ENCODE data around the gene CREB3.

The CREB3 gene

DNA sequence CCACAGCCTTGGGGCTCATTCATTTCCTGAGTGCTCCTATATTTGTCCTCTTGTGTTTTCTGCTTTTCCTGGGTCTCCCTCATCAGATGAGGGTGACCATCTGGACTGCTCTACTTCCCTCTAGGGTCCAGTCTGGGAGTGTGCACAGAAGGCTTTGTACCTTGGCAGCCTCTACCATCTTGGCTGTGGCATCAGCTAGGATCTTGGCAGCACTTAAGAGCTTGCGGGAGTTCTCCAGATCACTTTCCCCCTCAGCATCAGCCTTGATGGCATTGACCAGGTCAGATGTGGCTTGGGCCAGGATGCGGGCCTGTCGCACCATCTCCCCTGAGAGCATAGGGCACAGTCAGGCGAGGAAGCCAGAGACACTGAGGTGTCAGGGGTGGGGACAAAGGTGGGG is 16.2 kb upstream of the CREB3 start:
- H3F3A ChIP-seq (ENCODE audit: insufficient read depth, low read length) = no peaks in the 10 kb centered on the region
- H3K9ac ChIP-seq (ENCODE audit: low read length) = no peak overlapping the region
- no peak overlapping the region for H3K4me2 ChIP-seq (ENCODE audit: low read depth, low read length)
- no peaks in the 10 kb centered on the region for H3K9me2 ChIP-seq (replicated peaks; ENCODE audit: insufficient read depth, low read length)
- H3K27me3 ChIP-seq (replicated peaks; ENCODE audit: insufficient read depth, low read length) = no peaks in the 10 kb centered on the region
- H3K4me1 ChIP-seq (ENCODE audit: low read length) = no peaks in the 10 kb centered on the region
- H3K4me3 ChIP-seq (ENCODE audit: low read length) = no peak overlapping the region
- no peak overlapping the region for H2AFZ ChIP-seq (ENCODE audit: low read length)
- no peaks in the 10 kb centered on the region for H4K20me1 ChIP-seq (ENCODE audit: insufficient read depth, low read length)
- DNase-seq = no peak
- TF ChIP-seq EZH2 (optimal IDR thresholded peaks at IDR 0.05; ENCODE audit: low read depth, low read length) (no peak), EZH2phosphoT487 (IDR thresholded peaks at IDR 0.05; ENCODE audit: low read length) (no peak)
- H3K27ac ChIP-seq (ENCODE audit: low read length) = no peak overlapping the region
- no peaks in the 10 kb centered on the region for H3K79me2 ChIP-seq (ENCODE audit: low read length)
- H3K36me3 ChIP-seq (replicated peaks; ENCODE audit: insufficient read depth, low read length) = peaks cover 2% of the 10 kb centered on the region; the same call in 1 of the 2 replicates
- H3K9me3 ChIP-seq (replicated peaks; ENCODE audit: insufficient read depth, low read length) = no peaks in the 10 kb centered on the region

DNA sequence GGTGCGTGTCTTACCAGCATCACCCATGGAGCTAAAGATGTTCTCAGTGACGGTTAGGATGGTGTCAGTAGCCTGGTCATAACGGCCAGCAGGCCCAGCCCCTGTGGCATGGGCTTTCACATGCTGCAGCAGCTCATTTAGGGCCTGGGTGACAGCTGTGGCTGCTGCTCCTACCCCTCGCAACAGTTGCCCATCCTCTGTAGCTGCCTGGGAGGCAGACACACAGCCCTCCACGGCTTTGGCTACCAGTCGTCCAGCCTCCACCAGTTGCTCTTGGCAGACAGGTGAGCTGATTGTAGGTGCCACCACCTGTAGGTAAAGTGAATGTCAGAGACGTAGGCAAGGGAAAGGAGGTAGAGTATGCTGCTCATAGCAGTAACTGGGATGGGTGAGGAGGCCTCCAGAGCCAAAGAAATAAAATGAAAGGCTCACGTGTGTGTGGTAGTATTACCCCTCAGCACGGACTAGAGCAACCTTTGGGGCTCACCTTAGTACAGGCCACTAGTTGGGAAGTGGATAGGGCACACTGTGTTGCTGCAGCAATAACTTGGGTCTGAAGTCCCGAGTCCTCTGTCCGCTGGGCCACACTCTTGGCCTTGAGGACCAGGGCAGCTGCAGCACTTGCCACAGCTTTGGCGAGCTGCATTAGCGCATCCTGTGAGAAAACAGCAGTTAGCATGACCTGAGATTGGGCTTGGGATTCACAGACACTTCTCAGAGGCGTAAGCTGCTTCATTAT is 15.2 kb upstream of the CREB3 start:
- Histone ChIP-seq H3K27me3 (replicated peaks; ENCODE audit: insufficient read depth, low read length) (no peaks in the 10 kb centered on the region), H3K36me3 (replicated peaks; ENCODE audit: insufficient read depth, low read length) (peaks cover 2% of the 10 kb centered on the region; the same call in 1 of the 2 replicates), H3K9me3 (replicated peaks; ENCODE audit: insufficient read depth, low read length) (no peaks in the 10 kb centered on the region), H3F3A (ENCODE audit: insufficient read depth, low read length) (no peaks in the 10 kb centered on the region), H3K9ac (ENCODE audit: low read length) (no peak overlapping the region), H4K20me1 (ENCODE audit: insufficient read depth, low read length) (no peaks in the 10 kb centered on the region), H3K27ac (ENCODE audit: low read length) (no peak overlapping the region), H3K4me2 (ENCODE audit: low read depth, low read length) (no peak overlapping the region), H3K4me3 (ENCODE audit: low read length) (no peak overlapping the region), H3K4me1 (ENCODE audit: low read length) (no peaks in the 10 kb centered on the region), H3K79me2 (ENCODE audit: low read length) (no peaks in the 10 kb centered on the region), H3K9me2 (replicated peaks; ENCODE audit: insufficient read depth, low read length) (no peaks in the 10 kb centered on the region), H2AFZ (ENCODE audit: low read length) (no peak overlapping the region)
- DNase-seq = no peak
- TF ChIP-seq EZH2phosphoT487 (IDR thresholded peaks at IDR 0.05; ENCODE audit: low read length) = no peak
- TF ChIP-seq, protein P1, sequence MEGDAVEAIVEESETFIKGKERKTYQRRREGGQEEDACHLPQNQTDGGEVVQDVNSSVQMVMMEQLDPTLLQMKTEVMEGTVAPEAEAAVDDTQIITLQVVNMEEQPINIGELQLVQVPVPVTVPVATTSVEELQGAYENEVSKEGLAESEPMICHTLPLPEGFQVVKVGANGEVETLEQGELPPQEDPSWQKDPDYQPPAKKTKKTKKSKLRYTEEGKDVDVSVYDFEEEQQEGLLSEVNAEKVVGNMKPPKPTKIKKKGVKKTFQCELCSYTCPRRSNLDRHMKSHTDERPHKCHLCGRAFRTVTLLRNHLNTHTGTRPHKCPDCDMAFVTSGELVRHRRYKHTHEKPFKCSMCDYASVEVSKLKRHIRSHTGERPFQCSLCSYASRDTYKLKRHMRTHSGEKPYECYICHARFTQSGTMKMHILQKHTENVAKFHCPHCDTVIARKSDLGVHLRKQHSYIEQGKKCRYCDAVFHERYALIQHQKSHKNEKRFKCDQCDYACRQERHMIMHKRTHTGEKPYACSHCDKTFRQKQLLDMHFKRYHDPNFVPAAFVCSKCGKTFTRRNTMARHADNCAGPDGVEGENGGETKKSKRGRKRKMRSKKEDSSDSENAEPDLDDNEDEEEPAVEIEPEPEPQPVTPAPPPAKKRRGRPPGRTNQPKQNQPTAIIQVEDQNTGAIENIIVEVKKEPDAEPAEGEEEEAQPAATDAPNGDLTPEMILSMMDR (IDR thresholded peaks at IDR 0.05; ENCODE audit: low read length) = no peak
- TF ChIP-seq EZH2 (optimal IDR thresholded peaks at IDR 0.05; ENCODE audit: low read depth, low read length) = no peak

DNA sequence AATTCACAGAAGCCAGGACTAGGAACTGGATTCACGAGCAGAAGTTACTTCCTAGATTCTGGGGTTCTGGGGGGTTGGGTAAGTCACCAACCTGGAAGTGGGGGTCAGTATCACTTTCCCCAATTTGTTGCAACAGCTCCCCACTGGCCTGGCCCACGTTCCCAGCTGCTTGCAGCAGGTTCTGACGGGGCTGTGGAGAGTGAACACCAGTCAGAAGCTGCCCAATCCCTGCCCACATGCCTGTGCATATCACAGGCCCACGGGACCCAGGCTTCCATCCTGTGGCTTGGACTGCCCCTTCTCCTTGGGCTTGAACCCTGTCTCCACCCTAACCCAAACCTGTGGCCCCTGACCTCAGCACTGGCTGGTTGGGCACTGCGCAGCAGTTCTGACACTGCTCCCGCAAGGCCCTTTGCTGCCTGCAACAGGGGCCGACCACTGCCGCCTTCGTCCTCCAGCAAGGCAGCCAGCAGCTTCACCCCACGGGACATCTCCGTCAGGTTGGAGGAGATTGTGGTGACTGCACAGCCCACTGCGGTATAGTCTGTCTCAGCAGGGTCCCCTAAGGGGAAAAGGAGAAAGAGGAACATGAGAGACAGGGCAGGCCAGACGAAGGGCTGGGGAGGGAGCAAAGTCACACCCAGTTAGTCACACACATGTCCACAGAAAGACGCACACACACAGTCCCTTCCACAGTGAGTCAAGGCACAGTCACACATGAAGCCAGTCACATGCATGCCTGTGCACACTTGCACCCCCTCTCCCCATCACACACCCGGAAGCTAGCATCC is 13.6 kb upstream of the CREB3 start:
- Histone ChIP-seq H3K4me1 (ENCODE audit: low read length) (no peaks in the 10 kb centered on the region), H2AFZ (ENCODE audit: low read length) (no peak overlapping the region), H3K27me3 (replicated peaks; ENCODE audit: insufficient read depth, low read length) (no peaks in the 10 kb centered on the region), H4K20me1 (ENCODE audit: insufficient read depth, low read length) (no peaks in the 10 kb centered on the region), H3F3A (ENCODE audit: insufficient read depth, low read length) (no peaks in the 10 kb centered on the region), H3K9me2 (replicated peaks; ENCODE audit: insufficient read depth, low read length) (no peaks in the 10 kb centered on the region), H3K4me2 (ENCODE audit: low read depth, low read length) (no peak overlapping the region), H3K9me3 (replicated peaks; ENCODE audit: insufficient read depth, low read length) (no peaks in the 10 kb centered on the region), H3K27ac (ENCODE audit: low read length) (no peak overlapping the region), H3K9ac (ENCODE audit: low read length) (no peak overlapping the region), H3K4me3 (ENCODE audit: low read length) (no peak overlapping the region), H3K36me3 (replicated peaks; ENCODE audit: insufficient read depth, low read length) (peaks cover 2% of the 10 kb centered on the region; the same call in 1 of the 2 replicates), H3K79me2 (ENCODE audit: low read length) (no peaks in the 10 kb centered on the region)
- TF ChIP-seq EZH2 (optimal IDR thresholded peaks at IDR 0.05; ENCODE audit: low read depth, low read length) = no peak
- TF ChIP-seq EZH2phosphoT487 (IDR thresholded peaks at IDR 0.05; ENCODE audit: low read length) = no peak
- TF ChIP-seq, protein P1 (IDR thresholded peaks at IDR 0.05; ENCODE audit: low read length) = no peak
- DNase-seq = no peak
